Sigmoid colon (tissue), 3 donors: Measurements from ENCODE around the gene DIP2C.

ENCODE experiments used
- CTCF ChIP-seq, 4 experiments: fragments of 450-650 bp in 3 of 4; fragments of 200-600 bp in 1 of 4; IDR thresholded peaks; one replicate each; pipeline ENCODE4 v1.5.1; 2016 to 2019; ENCODE audit warnings: antibody characterized with exemption in 4 of 4, mild to moderate bottlenecking in 3 of 4, moderate library complexity in 2 of 4
- POLR2A ChIP-seq, 2 donors: fragments of 450-650 bp; IDR thresholded peaks; one replicate each; pipeline ENCODE4 v1.6.1; 2016; ENCODE audit warnings: antibody characterized with exemption in 2 of 2, mild to moderate bottlenecking in 2 of 2, moderate library complexity in 2 of 2

- no peak for TF ChIP-seq CTCF (IDR thresholded peaks at IDR 0.05)
- TF ChIP-seq POLR2A (IDR thresholded peaks at IDR 0.05), result no peak
These were observed 13.9 kb downstream of the DIP2C start for GRCh38 chr10:675532-675931.
